Stimulated activated memory B cell treated with anti-CD40 and anti-IgM and Interleukin-4, amounts not matched to agents 10 μg/mL and 1 μg/mL and 100 μg/mL, for 72 hours (primary cell): ENCODE results near the gene YBX2.

Experiments
- ATAC-seq: fragments of 150-1000 bp; cut with Tn5 transposase; 2 replicates; pipeline ENCODE4 v1.10.0; 2021
- H3K27ac Mint-ChIP-seq: one replicate; pipeline ENCODE4 v1.8.0; 2022; ENCODE audit warnings: mild to moderate bottlenecking, mixed read lengths
- H3K27me3 Mint-ChIP-seq: one replicate; pipeline ENCODE4 v1.8.0; 2022; ENCODE audit warnings: mixed read lengths
- H3K36me3 Mint-ChIP-seq: one replicate; pipeline ENCODE4 v1.8.0; 2022; ENCODE audit warnings: mixed read lengths
- H3K4me1 Mint-ChIP-seq: one replicate; pipeline ENCODE4 v1.8.0; 2022; ENCODE audit warnings: mixed read lengths
- H3K4me3 Mint-ChIP-seq: one replicate; pipeline ENCODE4 v1.8.0; 2022; ENCODE audit warnings: mild to moderate bottlenecking, moderate library complexity, mixed read lengths
- H3K9me3 Mint-ChIP-seq: one replicate; pipeline ENCODE4 v1.8.0; 2022; ENCODE audit warnings: mixed read lengths

Gene YBX2

DNA sequence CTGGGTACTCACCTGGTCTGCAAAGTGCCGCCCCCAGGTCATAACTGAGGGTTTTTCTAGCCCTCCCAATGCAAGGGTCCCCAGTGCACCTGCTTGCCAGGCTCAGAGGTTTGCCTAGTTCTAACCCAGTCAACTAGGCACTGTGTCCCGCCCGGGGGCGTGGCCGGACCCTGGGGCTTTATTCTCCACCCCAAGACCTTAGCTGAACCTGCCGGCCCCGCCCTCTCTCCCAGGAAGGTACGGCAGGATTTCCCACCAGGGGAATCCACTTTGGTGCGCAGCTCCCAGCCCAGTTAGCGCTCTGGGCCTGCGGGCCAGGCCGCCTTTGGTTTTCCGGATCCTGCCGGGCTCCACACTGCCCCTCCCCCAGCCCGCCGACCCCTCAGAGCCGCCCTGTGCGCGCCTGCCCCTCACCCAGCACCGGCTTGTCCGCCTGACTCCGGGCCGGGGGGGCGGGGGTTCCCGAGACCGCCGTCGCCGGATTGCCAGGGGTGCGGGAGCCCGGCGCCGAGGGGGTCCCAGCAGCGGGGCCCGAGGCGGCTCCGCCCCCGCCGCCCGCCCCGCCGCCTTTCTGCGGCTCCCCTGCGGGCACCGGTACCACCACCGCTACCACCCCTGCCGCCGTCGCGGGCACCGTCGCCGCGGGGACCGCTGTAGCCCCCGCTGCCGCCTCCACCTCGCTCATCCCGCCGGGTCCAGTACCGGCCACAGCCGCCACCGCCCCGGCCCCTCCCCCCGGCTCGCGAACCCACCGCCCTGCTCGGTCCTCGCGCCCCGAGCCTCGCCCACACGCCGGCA, 424 bp downstream of the YBX2 start:
- Mint-ChIP-seq H3K36me3 (no peaks in the 10 kb centered on the region), H3K9me3 (no peaks in the 10 kb centered on the region), H3K27me3 (peaks cover 64% of the 10 kb centered on the region), H3K27ac (no peak overlapping the region), H3K4me3 (no peak overlapping the region), H3K4me1 (peaks cover 23% of the 10 kb centered on the region)
- peak; percentile 3 for ATAC-seq

DNA sequence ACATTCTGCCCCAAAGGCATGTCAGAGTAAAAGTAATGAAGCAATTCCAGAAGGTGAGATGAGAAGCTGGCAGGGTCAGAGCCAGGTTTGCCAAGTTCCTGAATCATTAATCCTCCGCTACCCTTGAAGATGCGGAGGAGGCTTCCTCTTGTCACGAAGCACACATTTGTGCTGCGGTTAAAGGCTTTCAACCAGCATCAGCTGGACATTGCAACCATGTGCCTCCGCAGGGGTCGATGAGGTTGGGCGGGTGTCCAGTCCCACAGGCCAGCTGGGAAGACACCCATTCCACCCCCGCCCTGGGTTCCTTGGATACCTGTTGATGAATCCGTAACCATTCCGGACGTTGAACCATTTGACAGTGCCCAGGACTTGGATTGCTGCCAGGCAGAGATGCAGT, 1.3 kb downstream of the YBX2 start:
- no peaks in the 10 kb centered on the region for H3K36me3 Mint-ChIP-seq
- H3K27me3 Mint-ChIP-seq = peaks cover 70% of the 10 kb centered on the region
- H3K4me3 Mint-ChIP-seq = peak overlapping the region; percentile 10

DNA sequence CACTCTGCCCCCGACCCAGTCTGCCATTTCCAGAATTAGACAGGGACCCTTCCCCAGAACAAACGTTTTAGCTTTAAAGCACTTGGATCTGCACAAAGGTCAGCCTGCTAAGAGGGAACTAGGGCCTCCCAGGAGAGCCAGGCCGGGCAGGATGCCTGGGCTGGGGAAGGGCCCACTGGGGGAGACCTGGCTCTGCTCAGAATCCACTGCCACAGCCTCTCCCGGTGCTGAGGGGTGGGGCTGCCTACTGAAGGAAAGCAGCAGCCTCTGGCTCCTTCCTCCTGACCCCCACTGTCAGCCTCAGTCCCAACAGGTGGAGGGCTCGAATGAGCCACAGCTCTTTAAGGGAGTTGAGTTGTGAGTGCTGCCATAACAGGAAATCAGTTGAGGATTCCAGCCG, 1.7 kb downstream of the YBX2 start:
- Mint-ChIP-seq H3K4me1 (peaks cover 23% of the 10 kb centered on the region), H3K36me3 (no peaks in the 10 kb centered on the region), H3K27ac (no peak overlapping the region), H3K9me3 (no peaks in the 10 kb centered on the region), H3K4me3 (no peak overlapping the region), H3K27me3 (peaks cover 74% of the 10 kb centered on the region)
- no peak for ATAC-seq

More for the DNA sequence above, 1.3 kb downstream of the YBX2 start:
- Mint-ChIP-seq H3K27ac (no peak overlapping the region), H3K9me3 (no peaks in the 10 kb centered on the region), H3K4me1 (peaks cover 23% of the 10 kb centered on the region)
- no peak for ATAC-seq

DNA sequence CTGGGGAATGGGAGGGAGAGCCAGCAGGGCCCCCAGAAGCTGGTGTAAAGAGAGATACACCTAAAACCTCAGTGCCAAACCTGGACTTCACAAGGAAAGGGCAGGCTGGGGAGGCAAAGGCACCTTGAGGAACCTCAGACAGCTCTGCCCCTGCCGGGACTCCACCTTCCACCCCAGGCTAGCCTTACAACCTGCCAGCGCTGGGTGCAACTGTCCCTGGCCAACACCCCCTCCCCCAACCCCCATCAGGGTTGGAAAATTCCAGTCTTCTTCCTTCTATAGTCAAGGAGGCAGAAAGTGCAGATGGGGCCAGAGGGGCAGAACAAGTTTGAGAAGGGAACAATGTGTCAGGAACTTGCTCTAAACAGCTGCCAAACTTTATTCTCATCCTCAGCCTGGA, 2.2 kb downstream of the YBX2 start:
- no peaks in the 10 kb centered on the region for H3K36me3 Mint-ChIP-seq
- no peak overlapping the region for H3K27ac Mint-ChIP-seq
- H3K4me1 Mint-ChIP-seq = peaks cover 23% of the 10 kb centered on the region
- no peak for ATAC-seq
- peaks cover 80% of the 10 kb centered on the region for H3K27me3 Mint-ChIP-seq
- no peaks in the 10 kb centered on the region for H3K9me3 Mint-ChIP-seq
- no peak overlapping the region for H3K4me3 Mint-ChIP-seq

DNA sequence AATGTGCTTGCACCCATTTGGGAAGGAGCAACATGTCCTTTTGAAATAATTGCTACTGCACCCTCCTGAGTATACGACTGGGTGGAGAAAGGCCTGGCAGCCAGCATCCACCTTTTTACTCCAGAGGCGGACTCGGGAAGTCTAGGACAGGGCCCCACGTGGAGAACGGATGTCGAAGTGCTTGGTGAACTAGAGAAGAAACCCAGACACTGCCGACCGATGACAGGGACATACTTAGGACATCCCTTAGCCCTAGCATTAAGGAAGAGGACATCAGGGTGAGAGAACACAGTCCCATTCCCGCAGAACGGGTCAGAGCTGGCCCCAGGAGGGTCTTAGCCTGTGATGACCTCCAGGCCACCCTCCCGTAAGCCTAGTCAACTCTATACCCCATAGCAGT, 3.8 kb downstream of the YBX2 start:
- no peak overlapping the region for H3K4me3 Mint-ChIP-seq
- H3K27ac Mint-ChIP-seq = no peak overlapping the region
- H3K4me1 Mint-ChIP-seq = peaks cover 10% of the 10 kb centered on the region
- no peaks in the 10 kb centered on the region for H3K36me3 Mint-ChIP-seq
- no peak for ATAC-seq
- peaks cover 78% of the 10 kb centered on the region for H3K27me3 Mint-ChIP-seq
- no peaks in the 10 kb centered on the region for H3K9me3 Mint-ChIP-seq

DNA sequence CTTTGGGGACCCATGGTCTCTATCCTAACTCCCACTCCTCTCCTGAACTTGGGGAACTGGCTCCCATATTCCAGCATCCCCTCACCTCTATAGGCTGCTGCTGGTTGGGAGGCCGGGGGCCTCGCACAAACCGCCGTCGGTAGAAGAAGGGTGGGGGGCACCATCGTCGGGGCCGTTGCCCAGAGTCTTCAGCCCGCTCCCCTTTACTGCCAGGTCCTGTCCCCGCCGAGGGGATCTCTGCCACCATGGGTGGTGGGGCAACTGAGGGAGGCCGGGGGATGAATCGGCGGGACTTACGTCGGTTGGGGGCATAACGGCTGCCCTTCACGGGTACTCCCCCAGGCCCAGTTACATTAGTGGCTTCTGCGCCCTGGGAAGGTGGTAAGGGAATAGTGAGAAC, 4.3 kb downstream of the YBX2 start:
- ATAC-seq = no peak
- H3K4me1 Mint-ChIP-seq = peaks cover 5% of the 10 kb centered on the region
- H3K27ac Mint-ChIP-seq = no peak overlapping the region
- no peak overlapping the region for H3K4me3 Mint-ChIP-seq
- no peaks in the 10 kb centered on the region for H3K9me3 Mint-ChIP-seq
- peaks cover 76% of the 10 kb centered on the region for H3K27me3 Mint-ChIP-seq
- no peaks in the 10 kb centered on the region for H3K36me3 Mint-ChIP-seq

DNA sequence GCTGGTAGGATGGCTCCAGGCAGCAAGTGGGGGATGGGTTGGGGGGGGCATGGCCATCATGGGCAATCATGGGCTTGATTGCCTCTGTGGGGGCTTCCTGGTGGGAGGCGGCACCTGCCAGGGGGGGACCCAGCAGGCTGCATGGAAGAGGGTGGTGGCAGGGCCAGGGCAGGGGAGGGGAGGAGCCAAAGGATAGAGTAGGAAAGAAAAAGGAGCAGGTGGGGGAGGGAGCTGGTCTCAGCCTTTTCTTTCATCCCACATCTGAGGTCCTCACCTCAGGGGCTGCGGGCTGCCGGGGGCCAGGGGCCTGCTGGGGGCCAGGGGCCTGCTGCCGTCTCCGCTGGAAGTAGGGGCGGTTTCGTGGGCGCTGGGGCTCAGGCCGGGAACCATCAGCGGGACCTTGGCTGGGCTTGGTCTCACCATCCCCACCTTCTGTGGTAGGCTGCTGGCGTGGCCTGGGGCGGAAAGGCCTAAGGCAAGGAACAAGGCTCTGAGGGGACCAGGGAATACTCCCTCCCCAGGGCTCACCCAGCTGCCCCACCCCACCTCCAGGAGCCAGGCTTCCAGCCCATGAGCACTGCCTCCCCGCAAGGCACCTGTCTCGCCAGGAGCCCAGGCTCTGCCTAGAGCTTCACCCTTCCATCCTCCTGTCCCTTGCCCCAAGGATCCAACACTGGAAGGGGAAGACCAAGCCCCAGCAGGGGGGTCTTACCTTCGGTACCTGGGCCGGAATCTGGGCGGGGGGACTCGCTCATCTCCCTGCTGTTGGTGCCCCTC, 5.0 kb downstream of the YBX2 start:
- H3K27me3 Mint-ChIP-seq = peaks cover 76% of the 10 kb centered on the region
- H3K4me3 Mint-ChIP-seq = no peak overlapping the region

DNA sequence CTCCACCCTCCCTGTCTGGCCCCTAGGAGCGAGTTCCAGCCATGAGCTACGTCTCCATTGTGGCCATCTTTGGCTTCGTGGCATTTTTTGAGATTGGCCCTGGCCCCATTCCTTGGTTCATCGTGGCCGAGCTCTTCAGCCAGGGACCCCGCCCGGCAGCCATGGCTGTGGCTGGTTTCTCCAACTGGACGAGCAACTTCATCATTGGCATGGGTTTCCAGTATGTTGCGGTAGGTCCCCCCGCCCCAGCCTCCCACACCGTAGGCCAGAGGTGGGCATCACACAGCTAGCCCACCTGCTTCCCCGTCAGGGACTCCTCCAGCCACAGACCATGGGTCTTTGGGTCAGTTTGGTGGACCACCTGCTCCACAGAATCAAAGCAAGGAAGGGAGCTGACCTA, 8.8 kb downstream of the YBX2 start:
- Mint-ChIP-seq H3K36me3 (no peaks in the 10 kb centered on the region), H3K27ac (no peak overlapping the region), H3K4me1 (peaks cover 30% of the 10 kb centered on the region), H3K9me3 (no peaks in the 10 kb centered on the region), H3K27me3 (peaks cover 75% of the 10 kb centered on the region), H3K4me3 (no peak overlapping the region)
- no peak for ATAC-seq

More for the DNA sequence above, 5.0 kb downstream of the YBX2 start:
- Mint-ChIP-seq H3K27ac (no peak overlapping the region), H3K4me1 (no peaks in the 10 kb centered on the region), H3K9me3 (no peaks in the 10 kb centered on the region), H3K36me3 (no peaks in the 10 kb centered on the region)
- no peak for ATAC-seq

DNA sequence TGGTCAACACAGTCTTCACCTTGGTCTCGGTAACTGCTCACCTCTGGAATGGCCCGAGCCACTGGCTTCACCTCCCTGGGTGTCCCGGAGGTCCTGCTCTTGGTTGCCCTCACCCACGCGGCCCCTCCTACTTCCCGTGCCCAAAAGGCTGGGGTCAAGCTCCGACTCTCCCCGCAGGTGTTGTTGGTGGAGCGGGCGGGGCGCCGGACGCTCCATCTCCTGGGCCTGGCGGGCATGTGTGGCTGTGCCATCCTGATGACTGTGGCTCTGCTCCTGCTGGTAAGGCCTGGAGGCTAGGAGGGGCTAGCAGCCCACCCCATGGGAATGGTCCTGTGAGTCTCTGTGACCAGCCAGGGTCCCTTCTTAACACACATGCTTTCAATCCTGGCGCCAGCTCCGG, 9.5 kb downstream of the YBX2 start:
- Mint-ChIP-seq H3K9me3 (no peaks in the 10 kb centered on the region), H3K4me3 (no peak overlapping the region), H3K27me3 (peaks cover 68% of the 10 kb centered on the region), H3K27ac (no peak overlapping the region), H3K36me3 (no peaks in the 10 kb centered on the region), H3K4me1 (peaks cover 38% of the 10 kb centered on the region)
- ATAC-seq = no peak

DNA sequence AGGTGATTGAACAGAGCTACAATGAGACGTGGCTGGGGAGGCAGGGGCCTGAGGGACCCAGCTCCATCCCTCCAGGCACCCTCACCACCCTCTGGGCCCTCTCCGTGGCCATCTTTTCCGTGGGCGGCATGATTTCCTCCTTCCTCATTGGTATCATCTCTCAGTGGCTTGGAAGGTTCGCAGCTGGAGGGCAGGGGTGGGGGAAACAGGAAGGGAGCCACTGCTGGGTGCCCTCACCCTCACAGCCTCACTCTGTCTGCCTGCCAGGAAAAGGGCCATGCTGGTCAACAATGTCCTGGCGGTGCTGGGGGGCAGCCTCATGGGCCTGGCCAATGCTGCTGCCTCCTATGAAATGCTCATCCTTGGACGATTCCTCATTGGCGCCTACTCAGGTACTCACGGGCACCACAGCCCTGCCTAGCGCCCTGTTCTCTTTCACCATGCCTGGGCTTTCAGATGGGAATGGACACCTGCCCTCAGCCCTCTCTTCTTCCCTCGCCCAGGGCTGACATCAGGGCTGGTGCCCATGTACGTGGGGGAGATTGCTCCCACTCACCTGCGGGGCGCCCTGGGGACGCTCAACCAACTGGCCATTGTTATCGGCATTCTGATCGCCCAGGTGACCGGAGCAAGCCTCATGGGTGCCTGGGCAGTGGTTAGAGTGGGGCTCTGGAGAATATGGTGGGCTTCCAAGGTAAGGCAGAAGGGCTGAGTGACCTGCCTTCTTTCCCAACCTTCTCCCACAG, 10.8 kb downstream of the YBX2 start:
- no peaks in the 10 kb centered on the region for H3K36me3 Mint-ChIP-seq
- ATAC-seq = no peak
- peaks cover 39% of the 10 kb centered on the region for H3K4me1 Mint-ChIP-seq
- H3K9me3 Mint-ChIP-seq = no peaks in the 10 kb centered on the region
- H3K27me3 Mint-ChIP-seq = peaks cover 63% of the 10 kb centered on the region
- no peak overlapping the region for H3K4me3 Mint-ChIP-seq
- no peak overlapping the region for H3K27ac Mint-ChIP-seq

DNA sequence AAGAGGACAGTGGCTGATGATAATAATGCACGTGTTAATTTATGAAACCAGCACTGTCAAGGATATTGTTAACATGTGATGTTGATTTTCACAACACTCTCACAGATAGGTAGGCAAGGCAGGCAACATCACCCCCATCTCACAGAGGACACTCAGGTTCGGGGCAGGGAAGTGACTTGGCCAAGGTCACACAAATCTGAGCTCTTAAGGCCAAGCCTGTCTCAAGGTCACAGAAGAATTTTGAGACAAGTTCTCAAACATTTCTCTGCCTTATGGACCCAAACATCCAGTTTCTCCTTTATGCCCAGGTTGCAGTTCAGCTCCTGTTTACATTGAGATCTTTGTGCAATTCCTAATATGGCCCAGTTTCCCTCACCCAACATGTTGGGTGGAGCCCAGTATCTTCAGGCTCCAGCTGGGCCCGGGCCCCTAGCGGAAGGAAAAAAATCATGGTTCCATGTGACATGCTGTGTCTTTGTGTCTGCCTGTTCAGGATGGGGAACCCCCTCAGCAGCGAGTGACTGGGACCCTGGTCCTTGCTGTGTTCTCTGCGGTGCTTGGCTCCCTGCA, 11.6 kb downstream of the YBX2 start:
- H3K4me3 Mint-ChIP-seq = no peak overlapping the region
- H3K9me3 Mint-ChIP-seq = no peaks in the 10 kb centered on the region
- no peak overlapping the region for H3K27ac Mint-ChIP-seq
- H3K4me1 Mint-ChIP-seq = peaks cover 39% of the 10 kb centered on the region
- H3K36me3 Mint-ChIP-seq = no peaks in the 10 kb centered on the region
- no peak for ATAC-seq
- H3K27me3 Mint-ChIP-seq = peaks cover 55% of the 10 kb centered on the region

DNA sequence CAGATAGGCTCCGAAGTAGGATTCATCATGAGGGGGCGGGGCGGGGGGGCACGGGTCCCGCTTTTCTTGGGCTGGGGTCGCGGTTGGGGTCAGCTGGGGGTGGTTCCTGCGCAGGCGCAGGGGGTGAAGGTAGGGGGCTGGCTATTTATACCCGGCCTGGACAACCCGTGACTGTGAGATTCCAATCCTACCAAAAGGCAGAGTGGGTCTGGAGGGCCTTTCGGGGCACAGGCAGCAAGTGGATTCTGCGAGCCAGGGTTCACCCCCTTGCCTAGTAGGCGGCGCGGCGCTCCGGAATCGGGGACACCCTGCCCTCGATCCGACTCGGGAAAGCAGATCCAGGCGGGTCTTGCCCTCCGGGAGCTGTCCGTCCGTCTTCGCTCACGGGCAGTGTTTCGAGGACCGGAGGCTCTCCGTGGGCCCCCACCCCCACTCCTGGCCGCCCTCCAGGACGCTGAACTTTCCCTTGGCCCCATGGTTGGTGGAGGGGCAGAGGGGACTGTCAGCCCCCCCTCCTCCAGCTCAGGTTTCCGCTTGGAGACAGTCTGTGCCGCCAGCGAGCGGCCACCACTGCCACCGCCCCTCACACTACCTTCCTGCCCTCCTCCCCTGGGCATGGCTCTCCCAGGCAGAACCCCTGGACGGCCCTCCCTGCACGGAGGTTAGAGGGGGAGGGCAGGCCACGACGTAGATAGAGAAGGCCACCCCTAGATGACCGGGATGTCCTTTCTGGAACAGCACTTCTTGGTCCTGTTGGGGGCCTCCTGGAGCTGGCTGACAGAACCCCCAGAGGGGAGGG, 12.3 kb downstream of the YBX2 start:
- H3K27ac Mint-ChIP-seq = peak overlapping the region; percentile 0
- ATAC-seq = no peak
- H3K27me3 Mint-ChIP-seq = peaks cover 48% of the 10 kb centered on the region

DNA sequence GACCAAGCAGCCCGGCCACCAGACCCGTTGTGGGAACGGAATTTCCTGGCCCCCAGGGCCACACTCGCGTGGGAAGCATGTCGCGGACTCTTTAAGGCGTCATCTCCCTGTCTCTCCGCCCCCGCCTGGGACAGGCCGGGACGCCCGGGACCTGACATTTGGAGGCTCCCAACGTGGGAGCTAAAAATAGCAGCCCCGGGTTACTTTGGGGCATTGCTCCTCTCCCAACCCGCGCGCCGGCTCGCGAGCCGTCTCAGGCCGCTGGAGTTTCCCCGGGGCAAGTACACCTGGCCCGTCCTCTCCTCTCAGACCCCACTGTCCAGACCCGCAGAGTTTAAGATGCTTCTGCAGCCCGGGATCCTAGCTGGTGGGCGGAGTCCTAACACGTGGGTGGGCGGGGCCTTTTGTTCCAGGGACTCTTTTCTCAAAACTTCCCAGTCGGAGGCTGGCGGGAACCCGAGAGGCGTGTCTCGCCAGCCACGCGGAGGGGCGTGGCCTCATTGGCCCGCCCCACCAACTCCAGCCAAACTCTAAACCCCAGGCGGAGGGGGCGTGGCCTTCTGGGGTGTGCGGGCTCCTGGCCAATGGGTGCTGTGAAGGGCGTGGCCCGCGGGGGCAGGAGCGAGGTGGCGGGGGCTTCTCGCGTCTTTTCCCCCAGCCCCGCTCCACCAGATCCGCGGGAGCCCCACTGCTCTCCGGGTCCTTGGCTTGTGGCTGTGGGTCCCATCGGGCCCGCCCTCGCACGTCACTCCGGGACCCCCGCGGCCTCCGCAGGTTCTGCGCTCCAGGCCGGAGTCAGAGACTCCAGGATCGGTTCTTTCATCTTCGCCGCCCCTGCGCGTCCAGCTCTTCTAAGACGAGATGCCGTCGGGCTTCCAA, 13.1 kb downstream of the YBX2 start, which contains the start of gene SLC2A4:
TSS of gene SLC2A4 (plus strand) at position 645 of the 879 bp plus-strand sequence. CDS start at position 862, 217 bp downstream.
- Mint-ChIP-seq H3K4me3 (peak within 1 kb of the TSS; percentile 86), H3K36me3 (no peaks in the 10 kb centered on the region), H3K27me3 (peaks cover 40% of the 10 kb centered on the region), H3K27ac (peak within 1 kb of the TSS; percentile 0), H3K4me1 (peaks cover 39% of the 10 kb centered on the region), H3K9me3 (no peaks in the 10 kb centered on the region)
- ATAC-seq = peak; percentile 86

More for the DNA sequence above, 12.3 kb downstream of the YBX2 start:
- H3K36me3 Mint-ChIP-seq = no peaks in the 10 kb centered on the region
- peak overlapping the region; percentile 86 for H3K4me3 Mint-ChIP-seq
- no peaks in the 10 kb centered on the region for H3K9me3 Mint-ChIP-seq
- peaks cover 39% of the 10 kb centered on the region for H3K4me1 Mint-ChIP-seq
